ENCODE results near the gene POLD3.

Gene POLD3

DNA sequence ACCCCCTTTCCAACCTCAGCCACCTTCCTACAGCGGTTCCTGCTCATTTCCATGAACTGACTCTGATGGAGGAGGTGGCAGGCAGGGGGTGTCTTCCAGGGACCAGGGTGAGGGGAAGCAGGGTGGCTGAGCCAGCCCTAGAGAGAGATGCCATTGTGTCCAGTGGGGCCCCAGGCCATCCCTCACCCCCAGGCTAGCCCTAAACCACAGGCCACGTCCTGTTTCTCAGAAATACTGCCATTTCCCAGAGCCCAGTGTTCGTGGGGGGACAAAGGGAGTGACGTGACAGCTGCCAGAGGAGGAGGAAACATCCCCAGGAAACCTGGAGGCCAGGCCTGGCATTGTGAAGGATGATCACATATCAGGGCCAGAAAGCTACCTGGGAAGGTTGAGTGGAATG lies 99.4 kb downstream of the POLD3 start:
- no peak for DNase-seq (ENCODE audit: low spot score)
